Vagina (tissue), 2 donors: Measurements from ENCODE around the gene TICAM1.

Experiments
- CTCF ChIP-seq, 3 experiments: fragments of 450-650 bp in 2 of 3; fragments of 200-600 bp in 1 of 3; sonication (generic) in 1 of 3; IDR thresholded peaks; one replicate each; pipeline ENCODE4 v1.5.1; 2017 to 2019; ENCODE audit warnings: antibody characterized with exemption in 3 of 3, mild to moderate bottlenecking in 2 of 3, moderate library complexity in 2 of 3
- POLR2A ChIP-seq, 2 donors: fragments of 450-650 bp; IDR thresholded peaks; one replicate each; pipeline ENCODE4 v1.6.1; 2017; ENCODE audit warnings: antibody characterized with exemption in 2 of 2, mild to moderate bottlenecking in 2 of 2, moderate library complexity in 2 of 2
- POLR2AphosphoS5 ChIP-seq, 2 donors: sonication (generic); formaldehyde crosslinking; IDR thresholded peaks; one replicate each; pipeline ENCODE4 v1.9.0; 2017; ENCODE audit warnings: antibody characterized with exemption in 2 of 2, mild to moderate bottlenecking in 2 of 2, low read depth in 1 of 2; ENCODE audit not compliant: insufficient read depth in 1 of 2

- TF ChIP-seq POLR2A (IDR thresholded peaks at IDR 0.05) (no peak), CTCF (IDR thresholded peaks at IDR 0.05) (no peak), POLR2AphosphoS5 (IDR thresholded peaks at IDR 0.05; ENCODE audit: insufficient read depth in 1 of 2, low read depth in 1 of 2) (no peak)
Measured at GRCh38 chr19:4849019-4849418, 17.5 kb upstream of the TICAM1 start.
